Fibroblast of lung (primary cell): ENCODE data around the gene GCG. TPM values are rescaled to one million over a fixed set of nuclear protein-coding genes. Genes with fewer than 3 reads are reported as not detected.

Source experiments
- DNase-seq, 2 donors: peaks; one replicate each; pipeline versions ENCODE4 v3.0.0 to v3.0.0-alpha.2; 2010; ENCODE audit warnings: low read depth in 2 of 2
- H2AFZ ChIP-seq: 2 replicates; pipeline ENCODE4 v1.5.1; 2012; ENCODE audit warnings: low read length, control low read depth, inconsistent platforms
- H3K27ac ChIP-seq: 2 replicates; pipeline ENCODE4 v1.5.1; 2011; ENCODE audit warnings: low read length, control low read depth; ENCODE audit not compliant: insufficient read depth
- H3K27me3 ChIP-seq: 2 replicates; pipeline ENCODE4 v1.5.1; 2011; ENCODE audit warnings: mild to moderate bottlenecking, low read length; ENCODE audit not compliant: control insufficient read depth, insufficient read depth
- H3K36me3 ChIP-seq: 2 replicates; pipeline ENCODE4 v1.5.1; 2011; ENCODE audit warnings: low read length; ENCODE audit not compliant: control insufficient read depth, insufficient read depth
- H3K4me1 ChIP-seq: 2 replicates; pipeline ENCODE4 v1.5.1; 2011; ENCODE audit warnings: low read length; ENCODE audit not compliant: control insufficient read depth, insufficient read depth; ENCODE audit errors: extremely low read depth
- H3K4me2 ChIP-seq: 2 replicates; pipeline ENCODE4 v1.5.1; 2011; ENCODE audit warnings: low read length, control low read depth; ENCODE audit not compliant: insufficient read depth; ENCODE audit errors: extremely low read depth
- H3K4me3 ChIP-seq, 4 experiments: fragments of 200-600 bp in 1 of 4; sonication (generic) in 1 of 4; replicated peaks in 1 of 4; 2 replicates each; pipeline ENCODE4 v1.5.1; 2011 to 2016; ENCODE audit warnings: low read length in 4 of 4, low read depth in 3 of 4, mild to moderate bottlenecking in 3 of 4, control low read depth in 2 of 4, inconsistent platforms in 1 of 4, mixed read lengths in 1 of 4; ENCODE audit not compliant: insufficient read depth in 1 of 4; ENCODE audit errors: control extremely low read depth in 1 of 4
- H3K79me2 ChIP-seq: 2 replicates; pipeline ENCODE4 v1.5.1; 2012; ENCODE audit warnings: mild to moderate bottlenecking, low read length, inconsistent platforms; ENCODE audit not compliant: control insufficient read depth, insufficient read depth
- H3K9ac ChIP-seq: 2 replicates; pipeline ENCODE4 v1.5.1; 2011; ENCODE audit warnings: mild to moderate bottlenecking, low read length, control low read depth; ENCODE audit not compliant: insufficient read depth
- H3K9me3 ChIP-seq: 2 replicates; pipeline ENCODE4 v1.5.1; 2012; ENCODE audit warnings: low read depth, low read length; ENCODE audit not compliant: control insufficient read depth, insufficient read depth
- H4K20me1 ChIP-seq: 2 replicates; pipeline ENCODE4 v1.5.1; 2011; ENCODE audit warnings: low read length; ENCODE audit not compliant: control insufficient read depth, insufficient read depth; ENCODE audit errors: extremely low read depth
- EZH2 ChIP-seq: IDR thresholded peaks from 2 replicates; pipeline ENCODE4 v1.5.1; 2012; ENCODE audit warnings: low read length, control low read depth, mild to moderate bottlenecking; ENCODE audit errors: missing control alignments
- polyA plus RNA-seq, 2 donors: library from polyadenylated mRNA; depleted of rRNA in 1 of 2; stranded (reverse) in 1 of 2; unstranded in 1 of 2; fragments of >200 nt; gene quantifications; 2 replicates each; pipeline ENCODE4 v1.2.1, GENCODE V29; 2011 to 2012; ENCODE audit warnings: missing spikeins in 1 of 2
- total RNA-seq: library from RNA; depleted of rRNA; stranded (reverse); fragments of >200 nt; gene quantifications from 2 replicates; pipeline ENCODE4 v1.2.1, GENCODE V29; 2014
- TF ChIP-seq, protein P1 (sequence below), 2 donors: IDR thresholded peaks in 1 of 2; conservative IDR thresholded peaks in 1 of 2; 1 replicate in 1 of 2; 2 replicates in 1 of 2; pipeline ENCODE4 v1.5.1; 2011 to 2012; ENCODE audit warnings: low read length in 2 of 2, control low read depth in 1 of 2, inconsistent platforms in 1 of 2, low read depth in 1 of 2, mild to moderate bottlenecking in 1 of 2

Gene GCG
- total and polyA plus RNA-seq, 2 donors (not counting 1 experiment from before 2014, with no cell fraction given), result not detected

GRCh38 chr2:162175714-162176113 lies 23.7 kb upstream of the GCG start:
- H3K4me1 ChIP-seq, result no peaks in the 10 kb centered on the region
- no peak overlapping the region for H2AFZ ChIP-seq
- H3K4me3 ChIP-seq, result no peak overlapping the region
- H3K36me3 ChIP-seq, result peaks cover 9% of the 10 kb centered on the region
- H3K27me3 ChIP-seq, result no peaks in the 10 kb centered on the region
- no peak overlapping the region for H3K4me2 ChIP-seq
- H3K27ac ChIP-seq, result no peak overlapping the region
- H4K20me1 ChIP-seq, result no peaks in the 10 kb centered on the region
- TF ChIP-seq, protein P1, sequence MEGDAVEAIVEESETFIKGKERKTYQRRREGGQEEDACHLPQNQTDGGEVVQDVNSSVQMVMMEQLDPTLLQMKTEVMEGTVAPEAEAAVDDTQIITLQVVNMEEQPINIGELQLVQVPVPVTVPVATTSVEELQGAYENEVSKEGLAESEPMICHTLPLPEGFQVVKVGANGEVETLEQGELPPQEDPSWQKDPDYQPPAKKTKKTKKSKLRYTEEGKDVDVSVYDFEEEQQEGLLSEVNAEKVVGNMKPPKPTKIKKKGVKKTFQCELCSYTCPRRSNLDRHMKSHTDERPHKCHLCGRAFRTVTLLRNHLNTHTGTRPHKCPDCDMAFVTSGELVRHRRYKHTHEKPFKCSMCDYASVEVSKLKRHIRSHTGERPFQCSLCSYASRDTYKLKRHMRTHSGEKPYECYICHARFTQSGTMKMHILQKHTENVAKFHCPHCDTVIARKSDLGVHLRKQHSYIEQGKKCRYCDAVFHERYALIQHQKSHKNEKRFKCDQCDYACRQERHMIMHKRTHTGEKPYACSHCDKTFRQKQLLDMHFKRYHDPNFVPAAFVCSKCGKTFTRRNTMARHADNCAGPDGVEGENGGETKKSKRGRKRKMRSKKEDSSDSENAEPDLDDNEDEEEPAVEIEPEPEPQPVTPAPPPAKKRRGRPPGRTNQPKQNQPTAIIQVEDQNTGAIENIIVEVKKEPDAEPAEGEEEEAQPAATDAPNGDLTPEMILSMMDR (conservative IDR thresholded peaks at IDR 0.05 in 1 of 2, IDR thresholded peaks at IDR 0.05 in 1 of 2; ENCODE audit: low read depth in 1 of 2, low read length in 2 of 2), result no peak
- TF ChIP-seq EZH2, result no peak
- H3K9ac ChIP-seq, result no peak overlapping the region
- H3K9me3 ChIP-seq, result no peaks in the 10 kb centered on the region
- no peak for DNase-seq
- no peaks in the 10 kb centered on the region for H3K79me2 ChIP-seq

- no peaks in the 10 kb centered on the region for H3K4me1 ChIP-seq
- H3K27ac ChIP-seq, result no peak overlapping the region
- H3K4me2 ChIP-seq, result no peak overlapping the region
- TF ChIP-seq EZH2, result no peak
- TF ChIP-seq, protein P1 (conservative IDR thresholded peaks at IDR 0.05 in 1 of 2, IDR thresholded peaks at IDR 0.05 in 1 of 2; ENCODE audit: low read depth in 1 of 2, low read length in 2 of 2), result no peak
- no peaks in the 10 kb centered on the region for H3K9me3 ChIP-seq
- H2AFZ ChIP-seq, result no peak overlapping the region
- no peaks in the 10 kb centered on the region for H3K27me3 ChIP-seq
- peak in 1 of 2 donors; percentile 63 for DNase-seq
- no peak overlapping the region for H3K9ac ChIP-seq
- H3K79me2 ChIP-seq, result no peaks in the 10 kb centered on the region
- no peaks in the 10 kb centered on the region for H4K20me1 ChIP-seq
- no peak overlapping the region for H3K4me3 ChIP-seq
- H3K36me3 ChIP-seq, result peaks cover 9% of the 10 kb centered on the region
Observed at GRCh38 chr2:162174746-162175145, 22.7 kb upstream of the GCG start.

DNA sequence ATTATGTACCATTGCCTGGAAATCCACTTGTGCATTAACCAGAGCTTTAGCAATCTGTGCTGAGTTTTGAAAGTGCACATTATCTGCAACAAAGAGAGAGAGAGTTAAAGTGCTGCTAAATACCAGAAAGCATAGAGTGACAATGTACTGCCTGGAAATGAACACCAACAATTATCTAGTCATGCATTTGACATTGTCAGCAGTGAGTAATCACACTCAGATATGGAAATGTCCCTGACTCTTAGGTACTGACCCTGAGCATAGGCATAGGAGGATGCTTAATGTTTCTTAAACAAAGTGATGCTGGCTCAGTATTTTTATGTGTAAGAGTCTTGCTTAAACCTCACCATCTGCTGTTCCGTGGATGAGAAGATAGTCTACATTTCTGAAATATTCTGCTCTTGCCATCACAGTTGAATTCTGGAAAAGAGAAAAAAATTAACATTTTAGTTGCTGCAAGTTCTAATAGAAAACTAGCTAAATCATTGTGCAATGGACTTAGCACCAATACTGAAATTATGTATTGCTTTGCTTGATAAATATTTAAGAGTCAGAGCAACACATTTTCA lies 20.8 kb upstream of the GCG start:
- H3K9ac ChIP-seq, result no peak overlapping the region
- H2AFZ ChIP-seq, result no peak overlapping the region
- no peak overlapping the region for H3K4me3 ChIP-seq
- H3K27ac ChIP-seq, result no peak overlapping the region
- no peak for DNase-seq
- H3K9me3 ChIP-seq, result no peaks in the 10 kb centered on the region
- H4K20me1 ChIP-seq, result no peaks in the 10 kb centered on the region
- no peaks in the 10 kb centered on the region for H3K79me2 ChIP-seq
- no peaks in the 10 kb centered on the region for H3K27me3 ChIP-seq
- H3K36me3 ChIP-seq, result peaks cover 6% of the 10 kb centered on the region
- no peaks in the 10 kb centered on the region for H3K4me1 ChIP-seq
- TF ChIP-seq EZH2, result no peak
- TF ChIP-seq, protein P1 (conservative IDR thresholded peaks at IDR 0.05 in 1 of 2, IDR thresholded peaks at IDR 0.05 in 1 of 2; ENCODE audit: low read depth in 1 of 2, low read length in 2 of 2), result no peak
- no peak overlapping the region for H3K4me2 ChIP-seq
